Prostate gland (tissue), 2 donors: ENCODE results near the gene HSPG2.

ENCODE experiments used
- CTCF ChIP-seq, 4 experiments: fragments of 200-600 bp in 2 of 4; fragments of 450-650 bp in 2 of 4; sonication (generic) in 2 of 4; IDR thresholded peaks; 1 replicate in 3 of 4; 2 replicates in 1 of 4; pipeline ENCODE4 v1.5.1; 2016 to 2019; ENCODE audit warnings: antibody characterized with exemption in 4 of 4, mild to moderate bottlenecking in 2 of 4, moderate library complexity in 2 of 4
- POLR2A ChIP-seq: fragments of 450-650 bp; IDR thresholded peaks from one replicate; pipeline ENCODE4 v1.6.1; 2016; ENCODE audit warnings: antibody characterized with exemption, mild to moderate bottlenecking
- POLR2AphosphoS5 ChIP-seq: sonication (generic); formaldehyde crosslinking; IDR thresholded peaks from one replicate; pipeline ENCODE4 v1.6.1; 2017; ENCODE audit warnings: antibody characterized with exemption

- TF ChIP-seq POLR2A: no peak
- TF ChIP-seq CTCF (IDR thresholded peaks at IDR 0.05): no peak
- TF ChIP-seq POLR2AphosphoS5: no peak
Observed at GRCh38 chr1:21938732-21939538, 1.8 kb upstream of the HSPG2 start.
